ENCODE measurements around the gene SPDYE18. TPM values are rescaled to one million over a fixed set of nuclear protein-coding genes. Genes with fewer than 3 reads are reported as not detected.
"Not testable (repeated sequence)": the region's sequence is repeated elsewhere in the genome, so short reads cannot be mapped to it uniquely, and the experiment has no call there.

The SPDYE18 gene
- total RNA-seq: under 1 TPM in 5 of 6 donors, not detected in 1; 0.31 to 0.87 (median 0.37) TPM
- polyA plus RNA-seq: under 1 TPM; 0.49 to 0.70 TPM

GRCh38 chr7:77062557-77062956 lies at the start of gene SPDYE18:
SPDYE18 (minus strand) TSS chr7:77062558; CDS start chr7:77060512, 2,046 bp downstream.
- DNase-seq; H3K4me3 ChIP-seq; intact Hi-C loops (cut with DNase I); H3K36me3 ChIP-seq; H3K9me3 ChIP-seq; FAIRE-seq; H3K27me3 ChIP-seq; ATAC-seq; H3K4me1 ChIP-seq; H3K27ac ChIP-seq: not testable (repeated sequence)
- 99 to 100% methylated on average over 4 of the region's 4 CpGs for WGBS, 2 donors

GRCh38 chr7:77108362-77108761 lies 46.0 kb upstream of the SPDYE18 start:
- ATAC-seq; H3K27ac ChIP-seq; H3K4me3 ChIP-seq; DNase-seq; H3K27me3 ChIP-seq; FAIRE-seq; H3K9me3 ChIP-seq; intact Hi-C loops (cut with DNase I); H3K36me3 ChIP-seq; H3K4me1 ChIP-seq: not testable (repeated sequence)
- 89 to 94% methylated on average over 1 of the region's 1 CpG for WGBS, 2 donors

- H3K9me3 ChIP-seq; H3K4me1 ChIP-seq; H3K27me3 ChIP-seq; H3K4me3 ChIP-seq; DNase-seq; H3K36me3 ChIP-seq; H3K27ac ChIP-seq; intact Hi-C loops (cut with DNase I): not testable (repeated sequence)
- FAIRE-seq (peak; percentile 13), ATAC-seq (peak in 1 of 4 donors; percentile 36)
- WGBS, 2 donors: 29 to 49% methylated on average over 3 of the region's 3 CpGs
Measured at GRCh38 chr7:77107659-77108058, 45.3 kb upstream of the SPDYE18 start.

GRCh38 chr7:77105904-77106303 lies 43.5 kb upstream of the SPDYE18 start:
- DNase-seq; H3K36me3 ChIP-seq; H3K27ac ChIP-seq; H3K4me1 ChIP-seq; H3K4me3 ChIP-seq; intact Hi-C loops (cut with DNase I); H3K27me3 ChIP-seq; H3K9me3 ChIP-seq; FAIRE-seq; ATAC-seq: not testable (repeated sequence)
- whole genome bisulfite sequencing, 2 donors: 93 to 96% methylated on average over 3 of the region's 3 CpGs

- H3K27ac ChIP-seq; H3K36me3 ChIP-seq; H3K27me3 ChIP-seq; H3K4me3 ChIP-seq; H3K9me3 ChIP-seq; FAIRE-seq; ATAC-seq; intact Hi-C loops (cut with DNase I); H3K4me1 ChIP-seq; DNase-seq: not testable (repeated sequence)
Measured at GRCh38 chr7:77102671-77103070, 40.3 kb upstream of the SPDYE18 start.

GRCh38 chr7:77101187-77101586 lies 38.8 kb upstream of the SPDYE18 start:
- DNase-seq; ATAC-seq; H3K4me3 ChIP-seq; H3K4me1 ChIP-seq; H3K9me3 ChIP-seq; H3K27ac ChIP-seq; intact Hi-C loops (cut with DNase I); FAIRE-seq; H3K27me3 ChIP-seq; H3K36me3 ChIP-seq: not testable (repeated sequence)
- 92 to 95% methylated on average over 1 of the region's 1 CpG for WGBS, 2 donors

GRCh38 chr7:77100501-77100900 lies 38.1 kb upstream of the SPDYE18 start:
- H3K36me3 ChIP-seq; H3K4me3 ChIP-seq; intact Hi-C loops (cut with DNase I); FAIRE-seq; DNase-seq; H3K27ac ChIP-seq; H3K4me1 ChIP-seq; ATAC-seq; H3K9me3 ChIP-seq; H3K27me3 ChIP-seq: not testable (repeated sequence)
- WGBS, 2 donors: 94 to 100% methylated on average over 3 of the region's 3 CpGs

- H3K27me3 ChIP-seq; FAIRE-seq; H3K4me1 ChIP-seq; H3K36me3 ChIP-seq; H3K4me3 ChIP-seq; H3K9me3 ChIP-seq; H3K27ac ChIP-seq; intact Hi-C loops (cut with DNase I); ATAC-seq; DNase-seq: not testable (repeated sequence)
- WGBS, 2 donors: 73 to 76% methylated on average over 1 to 2 of the region's 2 CpGs
Measured at GRCh38 chr7:77092301-77092700, 29.9 kb upstream of the SPDYE18 start.

- H3K4me3 ChIP-seq; H3K4me1 ChIP-seq; FAIRE-seq; intact Hi-C loops (cut with DNase I); DNase-seq; ATAC-seq; H3K9me3 ChIP-seq; H3K27ac ChIP-seq; H3K36me3 ChIP-seq; H3K27me3 ChIP-seq: not testable (repeated sequence)
- WGBS, 2 donors: 94 to 97% methylated on average over 1 of the region's 1 CpG
Measured at GRCh38 chr7:77082192-77082591, 19.8 kb upstream of the SPDYE18 start.

GRCh38 chr7:77080236-77080635 lies 17.9 kb upstream of the SPDYE18 start:
- H3K9me3 ChIP-seq; H3K27ac ChIP-seq; DNase-seq; H3K4me3 ChIP-seq; H3K4me1 ChIP-seq; FAIRE-seq; H3K36me3 ChIP-seq; H3K27me3 ChIP-seq; intact Hi-C loops (cut with DNase I): not testable (repeated sequence)
- WGBS, 2 donors: 57 to 63% methylated on average over 1 to 2 of the region's 2 CpGs
- ATAC-seq: peak in 3 of 4 donors; percentile 13 to 39 (median 37)

- H3K27ac ChIP-seq; intact Hi-C loops (cut with DNase I); H3K27me3 ChIP-seq; H3K9me3 ChIP-seq; H3K4me1 ChIP-seq; ATAC-seq; FAIRE-seq; H3K4me3 ChIP-seq; H3K36me3 ChIP-seq; DNase-seq: not testable (repeated sequence)
- WGBS, 2 donors: 90 to 97% methylated on average over 3 to 5 of the region's 5 CpGs
Measured at GRCh38 chr7:77079624-77080023, 17.3 kb upstream of the SPDYE18 start.

- H3K27me3 ChIP-seq; intact Hi-C loops (cut with DNase I); H3K9me3 ChIP-seq; H3K27ac ChIP-seq; H3K4me1 ChIP-seq; H3K36me3 ChIP-seq; DNase-seq; H3K4me3 ChIP-seq: not testable (repeated sequence)
- peak in 3 of 4 donors; percentile 21 to 29 (median 29) for ATAC-seq
- FAIRE-seq: peak; percentile 32
Measured at GRCh38 chr7:77079112-77079511, 16.8 kb upstream of the SPDYE18 start.

GRCh38 chr7:77077060-77077459 lies 14.7 kb upstream of the SPDYE18 start:
- WGBS, 2 donors: 81 to 92% methylated on average over 4 to 5 of the region's 5 CpGs
- H3K27ac ChIP-seq; H3K27me3 ChIP-seq; intact Hi-C loops (cut with DNase I); ATAC-seq; H3K4me3 ChIP-seq; DNase-seq; H3K36me3 ChIP-seq; H3K9me3 ChIP-seq; FAIRE-seq; H3K4me1 ChIP-seq: not testable (repeated sequence)

All from pancreas (tissue), 10 donors.